Transverse colon (tissue), 4 donors: ENCODE measurements around the gene HHIPL1.

Experiments used
- EP300 ChIP-seq: sonication (generic); formaldehyde crosslinking; IDR thresholded peaks from one replicate; pipeline ENCODE4 v1.6.1; 2017; ENCODE audit warnings: antibody characterized with exemption, low read depth
- POLR2A ChIP-seq: fragments of 450-650 bp; IDR thresholded peaks from one replicate; pipeline ENCODE4 v1.6.1; 2016; ENCODE audit warnings: antibody characterized with exemption, mild to moderate bottlenecking, moderate library complexity
- POLR2AphosphoS5 ChIP-seq, 3 donors: sonication (generic); formaldehyde crosslinking; IDR thresholded peaks; one replicate each; pipeline ENCODE4 v1.6.1; 2016; ENCODE audit warnings: antibody characterized with exemption in 3 of 3
- TF ChIP-seq, protein P1 (sequence below), 5 experiments: fragments of 200-600 bp in 3 of 5; fragments of 450-650 bp in 2 of 5; sonication (generic) in 3 of 5; IDR thresholded peaks; 1 replicate in 2 of 5; 2 replicates in 3 of 5; pipeline ENCODE4 v1.5.1; 2016 to 2017; ENCODE audit warnings: antibody characterized with exemption in 5 of 5, inconsistent platforms in 3 of 5, mild to moderate bottlenecking in 2 of 5, moderate library complexity in 1 of 5

- TF ChIP-seq, protein P1, sequence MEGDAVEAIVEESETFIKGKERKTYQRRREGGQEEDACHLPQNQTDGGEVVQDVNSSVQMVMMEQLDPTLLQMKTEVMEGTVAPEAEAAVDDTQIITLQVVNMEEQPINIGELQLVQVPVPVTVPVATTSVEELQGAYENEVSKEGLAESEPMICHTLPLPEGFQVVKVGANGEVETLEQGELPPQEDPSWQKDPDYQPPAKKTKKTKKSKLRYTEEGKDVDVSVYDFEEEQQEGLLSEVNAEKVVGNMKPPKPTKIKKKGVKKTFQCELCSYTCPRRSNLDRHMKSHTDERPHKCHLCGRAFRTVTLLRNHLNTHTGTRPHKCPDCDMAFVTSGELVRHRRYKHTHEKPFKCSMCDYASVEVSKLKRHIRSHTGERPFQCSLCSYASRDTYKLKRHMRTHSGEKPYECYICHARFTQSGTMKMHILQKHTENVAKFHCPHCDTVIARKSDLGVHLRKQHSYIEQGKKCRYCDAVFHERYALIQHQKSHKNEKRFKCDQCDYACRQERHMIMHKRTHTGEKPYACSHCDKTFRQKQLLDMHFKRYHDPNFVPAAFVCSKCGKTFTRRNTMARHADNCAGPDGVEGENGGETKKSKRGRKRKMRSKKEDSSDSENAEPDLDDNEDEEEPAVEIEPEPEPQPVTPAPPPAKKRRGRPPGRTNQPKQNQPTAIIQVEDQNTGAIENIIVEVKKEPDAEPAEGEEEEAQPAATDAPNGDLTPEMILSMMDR (IDR thresholded peaks at IDR 0.05) = no peak
- TF ChIP-seq POLR2A (no peak), EP300 (no peak), POLR2AphosphoS5 (IDR thresholded peaks at IDR 0.05) (no peak)
Measured at GRCh38 chr14:99675951-99676350, 31.0 kb downstream of the HHIPL1 start.
